GM21360 (cell line): ENCODE results near the gene ZNF439.
"Not testable (repeated sequence)": the region's sequence is repeated elsewhere in the genome, so short reads cannot be mapped to it uniquely, and the experiment has no call there.

Experiments used
- ATAC-seq: cut with Tn5 transposase; IDR thresholded peaks from one replicate; pipeline ENCODE4 v1.9.1; 2021; ENCODE audit warnings: mild to moderate bottlenecking, moderate library complexity; ENCODE audit not compliant: unreplicated experiment

The ZNF439 gene

GRCh38 chr19:11848594-11849469 lies at the start of gene ZNF439:
Gene ZNF439, plus strand, starts transcription at chr19:11848726. Its CDS starts 142 bp downstream, at chr19:11848868.
- ATAC-seq = no peak

- ATAC-seq = no peak
These were observed 42.0 kb upstream of the ZNF439 start for GRCh38 chr19:11806354-11807098.

GRCh38 chr19:11807099-11807380 lies 41.5 kb upstream of the ZNF439 start:
- no peak for ATAC-seq

- ATAC-seq = peak; percentile 15
These were observed 34.9 kb upstream of the ZNF439 start for GRCh38 chr19:11813703-11814028.

- ATAC-seq = peak; percentile 94
These were observed 34.4 kb upstream of the ZNF439 start, which contains the start of gene ZNF440 for GRCh38 chr19:11814029-11814699. Gene ZNF440, plus strand, starts transcription at chr19:11814273. Its CDS starts 175 bp downstream, at chr19:11814448.

- ATAC-seq = no peak
These were observed 33.9 kb upstream of the ZNF439 start for GRCh38 chr19:11814700-11815035.

GRCh38 chr19:11821474-11822109 lies 26.9 kb upstream of the ZNF439 start:
- no peak for ATAC-seq

GRCh38 chr19:11828957-11829876 lies 19.3 kb upstream of the ZNF439 start:
- not testable (repeated sequence) for ATAC-seq

GRCh38 chr19:11832253-11832912 lies 16.1 kb upstream of the ZNF439 start:
- no peak for ATAC-seq

GRCh38 chr19:11833541-11833940 lies 15.0 kb upstream of the ZNF439 start:
- no peak for ATAC-seq

GRCh38 chr19:11835626-11836066 lies 12.9 kb upstream of the ZNF439 start:
- not testable (repeated sequence) for ATAC-seq

- no peak for ATAC-seq
These were observed 4.8 kb upstream of the ZNF439 start for GRCh38 chr19:11843722-11844121.

GRCh38 chr19:11847615-11848014 lies 911 bp upstream of the ZNF439 start:
- not testable (repeated sequence) for ATAC-seq

- no peak for ATAC-seq
These were observed 329 bp upstream of the ZNF439 start for GRCh38 chr19:11848200-11848593.

GRCh38 chr19:11850289-11850688 lies 1.8 kb downstream of the ZNF439 start:
- not testable (repeated sequence) for ATAC-seq

- ATAC-seq = no peak
These were observed 4.8 kb downstream of the ZNF439 start for GRCh38 chr19:11853358-11853757.

GRCh38 chr19:11856596-11857250 lies 8.2 kb downstream of the ZNF439 start:
- ATAC-seq = no peak

GRCh38 chr19:11860721-11861120 lies 12.2 kb downstream of the ZNF439 start:
- ATAC-seq = no peak

GRCh38 chr19:11861301-11861700 lies 12.8 kb downstream of the ZNF439 start:
- ATAC-seq = no peak
